ENCODE measurements around the gene KRT14.
"Not testable (repeated sequence)": the region's sequence is repeated elsewhere in the genome, so short reads cannot be mapped to it uniquely, and the experiment has no call there.

Gene KRT14

GRCh38 chr17:41613277-41614082 lies 26.8 kb upstream of the KRT14 start:
- DNase-seq: no peak
- intact Hi-C loops (cut with DNase I): no loop called here

DNA sequence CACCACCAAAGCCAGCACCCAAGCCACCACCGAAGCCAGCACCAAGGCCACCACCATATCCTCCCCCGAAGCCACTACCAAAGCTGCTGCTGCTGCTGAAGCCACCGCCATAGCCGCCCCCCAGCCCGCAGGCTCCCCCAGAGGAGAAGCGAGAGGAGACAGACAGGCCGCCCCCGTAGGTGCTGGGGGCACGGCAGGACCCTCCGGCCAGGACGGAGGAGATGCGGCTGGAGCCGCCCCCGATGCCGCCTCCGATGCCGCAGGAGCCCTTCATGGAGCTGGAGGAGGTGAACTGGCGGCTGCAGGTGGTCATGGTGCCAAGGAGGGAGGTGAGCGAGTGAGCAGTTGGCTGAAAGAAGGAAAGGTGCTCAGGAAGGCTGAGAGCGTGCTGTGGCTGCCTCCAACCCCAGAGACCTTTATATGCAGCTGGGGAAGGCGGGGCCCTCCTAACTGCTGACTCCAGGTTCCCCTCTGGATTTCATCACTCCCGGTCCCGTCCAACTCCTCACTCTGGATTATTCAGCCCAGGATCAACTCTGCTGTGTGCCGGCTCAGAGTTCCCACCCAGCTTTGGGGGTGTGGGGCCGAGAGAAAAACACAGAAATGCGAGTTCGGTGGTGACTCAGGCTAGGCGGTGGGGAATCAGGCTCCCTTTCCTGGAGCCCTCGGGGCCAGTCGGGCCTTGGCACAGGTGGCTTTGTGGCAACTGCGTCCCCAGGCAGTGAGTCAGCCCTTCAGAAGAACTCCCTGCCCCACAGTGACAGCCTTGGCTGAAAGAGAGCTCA lies 25.9 kb upstream of the KRT14 start, which contains the start of gene KRT16:
TSS of gene KRT16 (minus strand) at position 392 of the 785 bp plus-strand sequence. CDS start at position 313, 79 bp downstream.
- DNase-seq; intact Hi-C loops (cut with DNase I): not testable (repeated sequence)

GRCh38 chr17:41610965-41611640 lies 24.4 kb upstream of the KRT14 start:
- intact Hi-C loops (cut with DNase I): no loop called here
- no peak for DNase-seq

DNA sequence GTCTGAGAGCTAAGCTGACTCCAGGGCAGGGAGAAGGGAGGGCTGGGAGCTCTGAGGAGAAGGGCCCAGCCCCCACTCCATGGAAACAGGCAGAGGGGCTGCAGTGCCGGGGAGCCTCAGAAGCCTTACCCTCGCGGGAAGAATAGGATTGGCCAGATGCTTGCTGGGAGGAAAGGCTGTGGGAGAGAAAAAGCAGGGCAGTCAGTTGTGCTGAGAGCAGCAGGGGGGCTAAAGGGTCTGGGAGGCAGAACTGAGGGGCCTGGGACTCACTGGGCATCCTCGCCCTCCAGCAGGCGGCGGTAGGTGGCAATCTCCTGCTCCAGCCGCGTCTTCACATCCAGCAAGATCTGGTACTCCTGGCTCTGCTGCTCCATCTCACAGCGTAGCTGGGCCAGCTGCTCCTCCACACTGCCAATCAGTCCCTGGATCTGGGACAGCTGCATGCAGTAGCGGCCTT lies 23.4 kb upstream of the KRT14 start:
- intact Hi-C loops (cut with DNase I); DNase-seq: not testable (repeated sequence)

GRCh38 chr17:41606930-41607329 lies 20.2 kb upstream of the KRT14 start:
- intact Hi-C loops (cut with DNase I); DNase-seq: not testable (repeated sequence)

GRCh38 chr17:41602524-41602923 lies 15.8 kb upstream of the KRT14 start:
- DNase-seq: no peak
- intact Hi-C loops (cut with DNase I): no loop called here

DNA sequence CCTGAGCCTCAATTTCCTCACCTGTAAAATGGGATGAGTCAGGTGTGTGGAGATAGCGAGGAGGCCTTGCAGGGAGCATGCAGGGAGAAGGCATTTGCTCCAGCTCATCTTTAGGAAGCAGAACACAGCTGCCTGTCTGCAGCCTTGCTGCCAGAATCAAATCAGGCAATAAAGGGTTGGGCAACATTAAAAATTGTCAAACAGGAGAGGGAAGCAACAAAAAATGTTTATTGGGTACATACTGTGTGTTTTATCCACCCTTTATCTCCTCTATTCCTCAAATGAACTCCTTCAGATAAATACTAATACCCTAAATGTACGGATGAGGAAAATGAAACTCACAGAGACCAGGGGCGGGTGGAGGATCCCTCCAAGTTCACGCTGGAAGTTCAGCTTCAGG lies 13.6 kb upstream of the KRT14 start:
- intact Hi-C loops (cut with DNase I): no loop called here
- DNase-seq: no peak

- intact Hi-C loops (cut with DNase I): no loop called here
- DNase-seq: no peak
Observed at GRCh38 chr17:41599680-41600079, 13.0 kb upstream of the KRT14 start.

GRCh38 chr17:41595585-41595984 lies 8.9 kb upstream of the KRT14 start:
- no peak for DNase-seq
- intact Hi-C loops (cut with DNase I): no loop called here

DNA sequence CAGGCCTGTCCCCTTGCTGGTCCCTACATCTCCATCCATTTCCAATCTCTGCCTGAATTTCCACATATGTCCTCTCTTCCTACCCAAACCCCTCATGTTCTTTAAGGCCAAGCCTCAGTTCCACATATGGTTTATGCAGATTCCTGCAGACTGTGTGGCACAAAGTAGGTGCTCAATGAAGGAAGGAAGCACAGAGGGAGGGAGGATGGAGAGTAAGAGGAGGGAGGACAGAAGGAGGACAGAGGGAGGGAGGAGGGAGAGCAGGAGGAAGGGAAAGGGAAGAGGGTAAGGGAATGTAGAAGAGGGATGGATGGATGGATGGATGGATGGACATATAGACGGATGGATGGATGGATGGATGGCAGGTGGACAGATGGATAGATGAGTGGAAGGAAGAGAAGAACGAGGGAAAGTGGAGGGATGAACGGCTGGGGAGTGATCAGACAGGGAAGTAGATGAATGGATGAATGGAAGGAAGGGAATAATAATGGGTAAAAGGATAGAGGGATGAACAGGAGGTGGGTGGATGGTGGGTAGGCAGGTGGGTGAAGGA lies 7.7 kb upstream of the KRT14 start:
- intact Hi-C loops (cut with DNase I): no loop called here
- DNase-seq: no peak

DNA sequence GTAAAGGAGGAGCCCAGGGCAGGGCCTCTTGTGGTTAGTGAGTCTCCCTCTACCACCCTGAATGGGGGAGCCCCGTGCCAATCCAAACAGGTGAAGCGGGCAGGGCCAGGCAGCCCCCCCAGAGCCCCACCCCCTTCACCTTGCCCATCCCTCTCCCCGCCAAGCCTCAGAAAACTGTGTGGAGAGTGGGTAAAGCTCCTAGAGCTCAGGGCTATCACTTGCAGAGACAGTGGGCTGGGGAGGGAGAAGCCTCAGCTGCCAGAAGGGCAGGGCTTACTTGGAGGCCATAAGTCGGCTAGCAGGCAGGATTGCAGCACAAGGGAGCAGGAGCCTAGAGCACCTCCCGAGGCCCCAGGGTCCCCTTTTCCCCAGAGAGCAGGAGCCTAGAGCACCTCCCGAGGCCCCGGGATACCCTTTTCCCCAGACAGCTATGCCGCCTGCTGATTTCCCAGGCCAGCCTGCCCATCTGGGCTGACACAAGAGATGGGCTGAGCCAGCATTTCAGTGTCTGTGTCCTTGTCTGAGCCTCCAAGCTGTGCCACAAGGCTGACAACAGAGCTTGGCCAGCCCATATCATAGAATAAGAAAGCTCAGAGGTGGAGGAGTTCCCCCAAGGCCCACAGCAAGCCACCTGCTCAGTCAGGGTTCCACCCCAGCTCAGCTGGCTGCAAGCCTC lies 6.7 kb upstream of the KRT14 start:
- no peak for DNase-seq
- intact Hi-C loops (cut with DNase I): no loop called here

- intact Hi-C loops (cut with DNase I): no loop called here
- no peak for DNase-seq
Observed at GRCh38 chr17:41592601-41593305, 6.1 kb upstream of the KRT14 start.

DNA sequence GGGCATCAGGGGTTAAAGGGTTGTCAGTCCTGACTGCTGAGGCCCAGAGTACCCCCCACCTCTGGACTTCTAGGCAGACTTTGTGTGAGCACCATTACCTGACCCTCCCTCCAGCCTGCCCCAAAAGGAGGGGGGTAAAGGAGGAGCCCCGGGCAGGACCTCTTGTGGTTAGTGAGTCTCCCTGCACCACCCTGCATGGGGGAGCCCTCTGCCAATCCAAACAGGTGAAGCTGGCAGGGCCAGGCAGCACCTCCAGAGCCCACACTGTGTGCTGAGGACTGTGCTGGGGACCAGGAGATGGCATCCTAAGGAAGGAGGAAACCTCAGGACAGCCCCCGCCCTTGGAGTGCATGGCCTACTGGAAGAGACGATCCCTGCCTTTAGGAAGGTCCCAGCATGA lies 2.6 kb upstream of the KRT14 start:
- intact Hi-C loops (cut with DNase I): no loop called here
- DNase-seq: no peak

GRCh38 chr17:41588126-41588810 lies 1.6 kb upstream of the KRT14 start:
- intact Hi-C loops (cut with DNase I): no loop called here
- DNase-seq: no peak

GRCh38 chr17:41585301-41586056 lies 1.2 kb downstream of the KRT14 start:
- no peak for DNase-seq
- intact Hi-C loops (cut with DNase I): no loop called here

DNA sequence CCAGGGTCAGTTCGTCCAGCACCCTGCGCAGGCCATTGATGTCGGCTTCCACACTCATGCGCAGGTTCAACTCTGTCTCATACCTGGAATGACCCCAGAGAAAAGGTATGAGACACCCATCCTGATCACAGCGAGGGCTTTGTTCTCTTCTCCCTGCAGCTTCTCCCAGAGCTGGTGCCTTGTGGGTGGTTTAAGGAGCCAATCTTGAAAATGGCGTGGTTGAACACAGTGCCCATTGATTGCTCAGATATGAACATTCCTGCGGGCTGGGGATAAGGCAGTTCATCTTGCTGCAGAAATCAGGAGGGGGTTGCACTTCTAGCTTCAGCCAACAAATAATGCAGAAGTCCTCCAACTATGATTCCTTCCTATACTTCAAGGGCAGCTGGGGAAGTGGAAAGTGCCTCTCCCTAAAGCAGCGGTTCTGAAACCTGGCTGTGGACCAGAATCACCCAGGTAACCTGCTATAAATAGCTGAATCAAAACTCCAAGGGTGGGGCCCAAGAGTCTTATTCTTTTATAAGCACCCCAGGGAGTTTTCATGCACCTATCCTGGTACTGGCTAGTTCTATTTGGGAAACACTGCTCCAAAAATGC lies 2.3 kb downstream of the KRT14 start:
- intact Hi-C loops (cut with DNase I); DNase-seq: not testable (repeated sequence)
